Ecto neural progenitor cell (in vitro differentiated cells): ENCODE data around the gene ALG11.
A peak's percentile ranks its signal among the peaks of the same experiment; 100 is the strongest.
"Not testable (repeated sequence)": the region's sequence is repeated elsewhere in the genome, so short reads cannot be mapped to it uniquely, and the experiment has no call there.

ENCODE experiments used
- DNase-seq: peaks from one replicate; pipeline ENCODE4 v3.0.0-alpha.2; 2018; ENCODE audit warnings: low spot score

Gene ALG11, protein sequence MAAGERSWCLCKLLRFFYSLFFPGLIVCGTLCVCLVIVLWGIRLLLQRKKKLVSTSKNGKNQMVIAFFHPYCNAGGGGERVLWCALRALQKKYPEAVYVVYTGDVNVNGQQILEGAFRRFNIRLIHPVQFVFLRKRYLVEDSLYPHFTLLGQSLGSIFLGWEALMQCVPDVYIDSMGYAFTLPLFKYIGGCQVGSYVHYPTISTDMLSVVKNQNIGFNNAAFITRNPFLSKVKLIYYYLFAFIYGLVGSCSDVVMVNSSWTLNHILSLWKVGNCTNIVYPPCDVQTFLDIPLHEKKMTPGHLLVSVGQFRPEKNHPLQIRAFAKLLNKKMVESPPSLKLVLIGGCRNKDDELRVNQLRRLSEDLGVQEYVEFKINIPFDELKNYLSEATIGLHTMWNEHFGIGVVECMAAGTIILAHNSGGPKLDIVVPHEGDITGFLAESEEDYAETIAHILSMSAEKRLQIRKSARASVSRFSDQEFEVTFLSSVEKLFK

DNA sequence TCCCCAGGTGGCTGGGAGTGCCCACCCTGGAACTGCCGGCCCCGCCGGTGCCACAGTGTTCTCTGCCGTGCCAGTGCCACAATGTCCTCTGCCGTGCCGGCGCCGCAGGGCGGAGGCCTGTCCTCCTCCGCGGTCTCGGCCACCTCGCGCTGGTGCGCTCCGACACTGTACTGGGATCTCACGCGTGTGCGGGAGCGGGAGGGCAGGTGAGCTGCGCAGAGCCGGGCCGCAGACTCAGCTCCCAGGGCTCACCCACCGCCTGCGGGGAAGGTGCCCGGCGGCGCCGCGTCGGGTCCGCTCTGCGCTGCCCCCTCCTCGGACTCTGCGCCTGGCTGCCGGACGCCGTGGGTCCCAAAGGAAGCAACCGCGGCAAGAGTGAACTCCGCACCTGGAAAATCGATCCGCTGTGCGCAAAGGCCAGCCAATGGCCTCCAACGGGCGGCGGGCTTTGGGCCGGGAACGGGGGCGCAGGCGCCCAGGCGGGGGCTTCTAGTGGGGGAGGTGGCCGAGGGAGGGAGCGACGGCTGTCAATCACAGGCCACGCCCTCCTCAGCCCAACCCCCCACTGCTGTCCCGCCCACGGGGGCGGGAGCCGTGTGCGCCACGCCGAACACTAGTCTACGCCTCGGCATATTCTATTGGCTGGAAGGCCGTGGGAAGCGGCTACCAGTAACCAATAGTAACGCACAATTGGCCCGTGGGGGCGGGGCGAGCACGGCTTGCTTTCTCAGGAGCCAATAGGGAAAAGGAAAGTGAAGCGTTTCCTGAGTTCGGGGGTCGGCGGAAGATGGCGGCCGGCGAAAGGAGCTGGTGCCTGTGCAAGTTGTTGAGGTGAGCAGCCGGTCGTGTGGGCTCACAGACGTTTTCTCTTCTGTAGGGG, at the start of gene ALG11:
TSS of gene ALG11 (plus strand) at position 767 of the 880 bp plus-strand sequence. CDS start at position 788, 21 bp downstream.
- DNase-seq, result peak; percentile 100

DNA sequence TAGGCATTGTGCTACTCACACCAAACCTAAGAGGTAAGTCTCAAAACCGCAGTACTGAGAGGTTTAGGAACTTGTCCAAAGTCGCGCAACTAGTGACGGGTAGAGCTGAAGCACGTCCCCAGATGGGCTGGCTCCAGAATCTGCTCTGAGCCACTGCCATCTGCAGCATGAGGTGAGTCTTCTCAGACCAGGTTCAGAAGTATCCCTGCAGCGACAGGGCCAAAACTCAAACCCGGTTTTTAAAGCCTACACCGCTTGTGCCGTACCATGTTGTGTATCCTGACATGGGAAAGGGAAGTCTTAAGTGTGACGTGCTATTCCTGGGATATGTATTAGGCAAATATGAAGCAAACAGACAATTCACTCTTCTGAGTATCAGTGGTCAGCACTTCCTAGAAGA, 46.0 kb upstream of the ALG11 start:
- DNase-seq, result no peak

DNA sequence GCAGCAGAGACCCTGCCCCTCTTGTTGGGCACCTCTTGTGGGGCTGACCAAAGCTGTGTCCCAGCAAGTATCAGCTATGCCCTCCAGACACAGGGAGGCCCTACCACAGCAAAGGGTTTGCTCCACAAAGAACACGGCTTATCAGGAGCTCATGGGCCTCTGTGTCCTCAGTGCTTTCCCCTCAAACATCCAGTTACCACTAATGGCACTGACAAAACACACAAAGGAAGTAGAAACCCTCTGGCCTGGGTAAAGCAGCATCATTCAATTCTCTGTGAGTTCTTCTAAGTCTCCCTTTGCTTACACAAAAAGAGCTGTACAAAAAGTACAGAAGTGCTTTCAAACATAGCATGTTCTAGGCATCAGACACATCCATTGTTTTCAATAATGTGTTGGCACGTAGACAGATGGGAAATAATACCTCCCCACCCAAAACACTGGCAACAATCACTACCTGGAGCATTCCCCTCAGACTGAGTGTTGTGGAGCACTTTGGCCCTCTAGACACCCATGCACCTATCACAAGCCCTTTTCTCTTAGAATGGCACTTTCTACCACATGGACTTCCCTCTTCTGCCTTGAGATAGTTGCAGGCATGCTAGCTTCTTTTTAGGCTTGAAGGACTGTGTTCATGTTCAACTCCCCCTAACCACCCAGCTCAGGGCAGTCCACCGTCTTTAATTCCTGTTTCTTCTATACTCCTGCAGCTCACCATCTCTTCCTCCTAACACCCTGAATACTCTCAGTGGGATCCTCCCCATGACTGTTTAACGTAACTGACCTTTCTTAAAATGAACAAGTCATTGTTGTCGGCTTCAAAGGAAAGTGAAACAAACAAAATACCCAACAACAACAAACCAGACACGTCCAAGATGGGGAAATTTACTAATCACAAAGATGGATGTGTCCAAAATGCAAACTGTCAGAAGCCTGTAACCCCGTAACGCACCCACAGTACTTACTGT, 44.4 kb upstream of the ALG11 start:
- DNase-seq, result no peak

DNA sequence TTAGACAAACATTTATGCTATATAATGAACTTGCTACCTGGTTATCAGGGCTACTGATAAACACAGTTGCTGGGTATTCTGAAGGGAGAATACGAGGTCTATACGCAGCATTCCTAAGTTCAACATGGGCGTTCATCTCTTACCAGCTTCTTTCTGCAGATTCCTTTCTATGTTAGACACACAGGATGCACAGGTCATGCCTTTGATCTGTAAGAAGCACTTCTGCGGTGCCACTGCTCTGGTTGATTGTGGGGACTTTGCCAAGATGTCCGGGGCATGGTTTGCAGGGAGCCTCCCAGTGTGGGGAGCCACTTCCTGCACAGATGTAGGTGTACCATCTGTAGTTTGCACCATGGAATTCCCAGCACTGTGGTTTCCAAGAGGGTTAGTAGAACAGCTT, 41.8 kb upstream of the ALG11 start:
- no peak for DNase-seq

DNA sequence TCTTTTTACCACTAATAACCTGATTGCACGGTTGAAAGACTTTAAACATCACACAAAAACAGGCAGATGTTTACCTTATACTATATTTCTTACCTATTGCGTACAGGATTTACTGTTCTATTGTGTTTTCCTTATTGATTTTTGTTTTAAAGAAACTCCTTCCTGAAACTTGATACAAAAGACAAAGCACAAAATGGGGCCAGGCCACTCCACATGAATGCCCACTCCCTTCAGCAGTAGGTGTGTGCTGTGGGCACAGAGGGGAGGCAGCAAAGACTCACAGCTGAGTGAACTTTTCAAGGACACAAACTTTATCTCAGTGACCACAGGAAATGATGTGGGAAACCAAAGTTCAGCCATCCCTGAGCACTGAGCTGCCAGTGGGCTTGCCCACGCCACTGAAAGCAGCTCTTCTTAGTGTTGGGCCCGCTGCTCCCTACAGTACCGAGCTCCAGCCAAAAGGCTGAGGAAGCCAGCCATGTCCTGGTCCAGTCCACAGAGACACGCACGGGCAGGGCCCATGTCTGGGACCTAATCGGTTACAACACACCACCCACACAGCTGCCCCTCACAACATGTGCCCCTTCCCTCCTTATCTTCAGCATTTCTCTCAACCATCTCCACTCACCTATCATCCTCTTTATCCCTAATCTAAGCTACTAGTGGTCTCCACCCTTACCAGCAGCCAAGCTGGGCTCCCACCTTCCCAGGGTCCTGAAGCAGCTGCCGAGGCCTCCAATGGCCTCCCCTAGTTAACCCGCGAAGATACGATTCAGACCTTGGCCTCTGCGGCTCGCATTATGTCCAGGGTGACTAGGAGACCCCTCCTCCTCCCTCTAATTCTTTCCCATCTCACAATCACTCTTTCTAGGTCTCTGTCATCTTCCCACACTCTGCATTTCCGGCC, 40.4 kb upstream of the ALG11 start:
- no peak for DNase-seq

DNA sequence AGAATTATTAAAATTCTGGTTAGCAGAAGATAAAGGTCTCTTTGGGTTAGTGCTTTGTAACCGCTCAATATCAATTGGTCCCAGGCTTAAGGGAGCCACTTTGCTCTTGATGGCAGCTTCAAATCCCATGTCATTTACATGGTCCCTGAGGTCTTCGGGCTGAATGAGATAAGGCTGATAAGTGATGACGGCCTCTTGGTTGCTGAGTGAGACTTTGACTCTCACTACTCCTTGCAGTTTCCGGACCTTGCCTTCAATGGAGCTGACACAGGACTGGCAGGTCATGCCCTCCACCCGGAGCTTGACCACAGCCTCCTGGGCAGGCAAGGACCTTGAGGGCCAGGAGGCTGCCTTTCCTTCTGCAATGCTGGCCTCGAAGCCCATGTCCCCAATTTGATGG, 37.7 kb upstream of the ALG11 start:
- no peak for DNase-seq

DNA sequence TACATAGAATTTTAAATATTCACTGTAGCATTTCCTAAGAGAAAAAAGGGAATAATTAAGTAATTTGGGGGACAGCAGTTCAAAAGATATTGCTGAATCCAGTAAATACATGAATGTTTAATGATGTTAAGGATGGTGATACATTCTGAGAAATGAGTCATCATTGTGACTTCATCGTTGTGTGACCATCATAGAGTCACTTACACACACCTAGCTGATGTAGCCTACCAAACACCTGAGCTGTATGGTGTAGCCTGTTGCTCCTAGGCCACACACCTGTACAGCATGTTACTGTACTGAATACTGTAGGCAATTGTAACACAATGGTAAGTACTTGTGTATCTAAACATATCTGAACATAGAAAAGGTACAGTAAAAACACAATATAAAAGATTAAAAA, 35.8 kb upstream of the ALG11 start:
- DNase-seq, result no peak

DNA sequence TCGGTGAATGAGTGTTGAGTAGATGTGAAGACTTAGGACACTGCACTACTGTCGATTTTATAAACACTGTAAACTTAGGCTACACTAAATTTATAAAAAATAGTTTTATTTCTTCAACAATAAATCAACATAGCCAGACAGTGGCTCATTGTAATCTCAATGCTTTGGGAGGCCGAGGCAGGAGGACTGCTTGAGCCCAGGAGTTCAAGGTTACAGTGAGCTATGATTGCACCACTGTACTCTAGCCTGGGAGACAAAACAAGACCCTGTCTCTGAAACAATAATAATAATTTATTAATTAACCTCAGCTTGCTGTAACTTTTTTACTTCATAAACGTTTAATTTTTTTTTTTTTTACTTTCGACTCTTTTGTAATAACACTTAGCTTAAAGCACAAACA, 35.3 kb upstream of the ALG11 start:
- DNase-seq, result no peak

DNA sequence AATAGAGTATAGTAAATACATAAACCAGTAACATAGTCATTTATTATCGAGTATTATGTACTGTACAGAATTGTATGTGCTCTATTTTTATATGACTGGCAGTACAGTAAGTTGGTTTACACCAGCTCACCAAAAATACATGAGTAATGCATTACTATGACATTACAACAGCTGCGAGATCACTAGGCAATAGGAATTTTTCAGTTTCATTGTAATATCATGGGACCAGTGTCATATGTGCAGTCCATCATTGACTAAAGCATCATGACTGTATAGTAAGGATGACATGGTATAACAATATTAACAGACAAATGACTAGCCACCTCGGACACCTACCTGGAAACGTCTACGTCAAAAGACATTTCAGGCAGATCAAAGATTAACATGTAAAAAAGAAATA, 34.6 kb upstream of the ALG11 start:
- no peak for DNase-seq

DNA sequence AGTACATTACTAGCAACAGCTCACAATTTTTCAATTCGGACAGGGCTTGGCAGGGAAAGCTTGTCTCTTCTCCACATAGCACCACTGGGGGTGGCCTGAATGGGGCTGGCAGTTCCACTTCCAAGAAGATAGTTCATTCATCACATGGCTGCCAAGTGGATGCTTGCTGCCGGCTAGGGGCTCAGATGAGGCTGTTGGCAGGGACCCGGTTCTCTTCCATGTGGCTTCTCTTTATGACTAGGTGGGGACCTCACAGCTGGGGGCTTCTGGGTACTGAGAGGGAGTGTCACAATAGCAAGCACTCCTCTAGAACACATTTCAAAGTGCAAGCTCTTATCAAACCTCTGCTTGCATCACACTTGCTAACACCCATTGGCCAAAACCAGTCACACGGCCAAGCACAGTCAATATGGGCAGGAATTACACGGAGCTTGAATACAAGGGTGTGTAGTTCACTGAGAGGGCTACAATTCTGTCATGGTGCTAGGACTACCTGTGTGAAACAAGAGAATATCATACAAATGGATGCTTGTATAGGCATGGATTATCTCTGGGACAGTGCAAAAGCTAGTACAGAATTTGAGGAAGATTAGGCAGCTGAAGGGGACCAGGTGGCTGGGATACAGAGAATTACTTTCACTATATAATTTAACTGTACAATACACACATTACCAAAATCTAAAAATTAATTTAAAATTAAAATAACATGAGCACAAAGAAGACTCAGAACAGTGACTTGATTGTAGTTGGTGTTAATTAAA, 33.2 kb upstream of the ALG11 start:
- no peak for DNase-seq

DNA sequence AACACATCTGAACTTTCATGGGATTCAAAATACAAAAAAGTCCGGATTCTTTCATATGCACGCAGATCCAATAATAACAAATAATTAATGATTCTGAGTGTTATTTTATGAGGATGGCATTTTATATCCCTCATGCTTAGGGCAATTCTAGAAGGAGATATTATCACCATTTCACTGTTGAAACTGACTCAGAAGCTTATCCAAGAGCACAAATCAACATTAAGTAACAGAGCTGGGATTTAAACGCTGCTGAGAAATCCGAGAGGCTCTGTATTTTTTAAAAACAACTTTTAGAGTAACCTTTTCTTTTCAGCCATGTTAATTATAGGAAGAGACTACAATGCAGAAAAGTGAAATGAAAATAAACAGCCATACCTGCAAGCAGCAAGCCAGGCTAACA, 31.3 kb upstream of the ALG11 start:
- DNase-seq, result no peak

DNA sequence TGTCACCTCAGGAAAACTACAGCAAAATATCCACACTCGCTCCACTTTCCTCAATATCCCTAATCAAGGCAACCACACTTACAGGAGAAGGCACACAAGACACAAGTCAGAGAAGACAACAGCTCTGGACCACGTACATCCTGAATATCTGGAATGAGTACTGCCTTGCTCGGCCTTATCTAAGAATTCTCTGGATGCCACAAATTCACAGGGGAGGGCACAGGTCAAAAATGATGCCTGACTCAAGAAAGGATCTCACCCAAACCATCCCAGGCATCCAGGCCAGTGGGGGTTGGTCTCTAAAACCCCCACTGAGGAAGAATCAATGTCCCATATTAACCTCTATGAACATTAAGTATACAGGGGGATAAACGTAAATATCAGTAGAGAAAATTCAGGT, 30.8 kb upstream of the ALG11 start:
- DNase-seq, result no peak

DNA sequence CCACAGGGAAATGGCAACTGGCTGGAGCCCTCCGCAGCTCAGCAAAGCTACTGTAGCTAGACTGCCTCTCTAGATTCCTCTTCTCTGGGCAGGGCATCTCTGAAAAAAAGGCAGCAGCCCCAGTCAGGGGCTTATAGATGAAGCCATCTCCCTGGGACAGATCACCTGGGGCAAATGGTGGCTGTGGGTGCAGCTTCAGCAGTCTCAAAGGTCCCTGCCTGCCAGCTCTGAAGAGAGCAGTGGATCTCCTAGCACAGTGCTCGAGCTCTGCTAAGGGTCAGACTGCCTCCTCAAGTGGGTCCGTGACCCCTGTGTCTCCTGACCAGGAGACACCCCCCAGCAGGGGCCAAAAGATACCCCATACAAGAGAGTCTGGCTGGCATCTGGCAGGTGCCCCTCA, 28.9 kb upstream of the ALG11 start:
- not testable (repeated sequence) for DNase-seq

DNA sequence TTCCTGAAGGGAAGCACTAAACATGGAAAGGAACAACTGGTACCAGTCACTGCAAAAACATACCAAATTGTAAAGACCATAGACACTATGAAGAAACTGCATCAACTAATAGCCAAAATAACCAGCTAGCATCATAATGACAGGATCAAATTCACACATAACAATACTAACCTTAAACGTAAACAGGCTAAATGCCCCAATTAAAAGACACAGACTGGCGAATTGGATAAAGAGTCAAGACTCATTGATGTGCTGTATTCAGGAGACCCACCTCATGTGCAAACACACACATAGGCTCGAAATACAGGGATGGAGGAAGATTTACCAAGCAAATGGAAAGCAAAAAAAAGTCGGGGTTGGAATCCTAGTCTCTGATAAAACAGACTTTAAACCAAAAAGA, 27.3 kb upstream of the ALG11 start:
- not testable (repeated sequence) for DNase-seq

DNA sequence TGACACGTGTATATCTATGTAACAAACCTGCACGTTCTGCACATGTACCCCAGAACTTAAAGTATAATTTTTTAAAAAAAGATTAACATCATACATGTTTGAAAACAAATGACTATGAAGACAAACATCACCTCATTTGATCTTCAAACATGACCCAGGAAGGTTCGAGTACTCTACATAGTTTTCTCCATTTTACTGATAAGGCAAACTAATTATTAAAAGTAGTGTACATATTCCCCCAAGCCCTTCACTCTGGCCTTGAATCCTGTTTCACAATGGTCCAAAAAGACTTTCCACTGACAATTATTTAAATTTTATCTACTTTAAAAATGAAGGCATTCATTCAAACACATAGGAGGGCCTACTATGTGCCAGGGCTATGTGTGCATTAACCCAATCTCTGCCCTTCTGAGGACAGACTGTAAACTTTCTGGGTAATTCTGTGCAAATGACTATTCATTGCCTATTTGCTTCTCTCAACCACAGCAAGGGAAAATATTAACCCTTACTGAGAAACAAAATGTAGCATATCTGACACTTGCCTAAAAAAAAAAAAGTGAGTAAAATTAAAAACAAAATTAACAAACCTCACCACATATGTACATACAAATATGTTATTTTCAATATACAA, 23.1 kb upstream of the ALG11 start:
- no peak for DNase-seq

DNA sequence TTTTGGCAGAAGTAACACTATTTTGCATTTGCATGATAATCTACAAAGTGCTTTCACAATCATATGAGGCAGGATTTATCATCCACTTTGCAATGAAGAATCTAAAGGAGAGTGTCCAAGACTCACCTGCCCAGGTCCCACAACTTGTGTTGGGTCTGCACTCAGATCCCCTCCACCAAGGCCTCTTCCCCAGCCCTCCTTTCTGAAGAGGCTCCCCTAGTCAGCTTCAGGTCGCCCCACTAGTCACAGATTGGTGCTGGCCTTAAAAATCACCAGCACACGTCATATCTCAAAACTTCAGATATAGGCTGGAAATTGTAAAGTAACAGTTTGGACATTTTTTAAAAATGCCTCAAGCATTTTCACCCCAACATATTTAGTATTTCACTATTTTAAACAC, 18.5 kb upstream of the ALG11 start:
- no peak for DNase-seq

DNA sequence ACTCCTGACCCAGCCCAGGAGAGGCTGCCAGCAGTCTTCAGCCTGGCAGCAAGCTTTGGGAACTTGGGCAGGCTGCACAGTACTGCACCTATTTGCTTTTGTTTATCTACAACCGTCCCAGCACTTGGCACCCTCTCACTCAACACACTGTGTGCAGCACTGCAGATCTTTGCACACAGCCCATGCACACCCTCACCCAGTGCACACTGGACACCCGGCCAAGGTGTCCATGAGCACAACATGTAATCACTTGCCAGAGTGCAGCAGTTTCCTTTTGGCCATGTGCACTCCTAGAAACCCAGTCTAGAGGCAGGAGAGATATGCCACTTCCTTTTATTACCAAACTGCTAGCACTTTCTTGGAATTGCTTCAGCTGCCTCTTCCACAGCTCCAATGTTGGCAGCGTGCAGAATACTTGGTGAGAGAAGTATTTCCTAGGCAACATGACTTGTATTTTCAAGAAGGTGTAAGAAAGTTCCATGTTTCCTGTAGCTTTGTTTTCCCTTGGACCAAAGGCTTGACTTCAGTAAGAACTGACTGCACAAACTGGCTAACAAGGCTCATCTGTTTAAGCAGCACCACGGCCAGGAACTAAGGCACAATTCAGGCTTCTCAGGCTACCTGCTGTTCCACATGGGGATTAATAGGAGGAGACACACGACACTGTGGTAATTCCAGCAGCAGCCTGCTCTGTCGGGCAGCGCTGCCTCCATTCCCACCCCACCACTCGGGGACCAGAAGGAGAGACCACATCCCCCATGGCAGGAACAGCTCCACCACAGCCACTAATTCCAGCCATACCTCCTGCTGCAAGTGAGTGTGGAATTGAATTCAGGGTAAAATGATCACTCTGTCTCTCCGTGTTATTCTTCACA, 16.3 kb upstream of the ALG11 start:
- DNase-seq, result no peak

DNA sequence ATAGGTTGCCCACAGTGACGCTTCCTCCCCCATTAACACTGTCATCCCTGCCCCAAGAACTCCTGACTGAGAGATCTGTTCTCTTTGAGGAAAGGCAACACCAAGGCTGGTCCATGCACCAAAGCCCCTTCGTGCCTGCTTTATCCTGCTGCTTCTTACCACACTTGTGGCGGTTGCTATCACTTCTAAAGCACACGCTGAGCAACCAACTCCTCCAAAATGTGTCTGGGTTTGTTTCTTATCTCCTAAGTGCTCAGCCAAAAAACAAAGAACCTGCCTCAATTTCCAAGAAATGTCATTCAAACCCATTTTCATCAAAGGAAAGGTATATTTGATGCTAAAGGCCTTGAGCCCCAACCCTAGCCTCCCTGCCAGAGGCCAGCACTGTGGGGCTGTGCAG, 15.6 kb upstream of the ALG11 start:
- no peak for DNase-seq

DNA sequence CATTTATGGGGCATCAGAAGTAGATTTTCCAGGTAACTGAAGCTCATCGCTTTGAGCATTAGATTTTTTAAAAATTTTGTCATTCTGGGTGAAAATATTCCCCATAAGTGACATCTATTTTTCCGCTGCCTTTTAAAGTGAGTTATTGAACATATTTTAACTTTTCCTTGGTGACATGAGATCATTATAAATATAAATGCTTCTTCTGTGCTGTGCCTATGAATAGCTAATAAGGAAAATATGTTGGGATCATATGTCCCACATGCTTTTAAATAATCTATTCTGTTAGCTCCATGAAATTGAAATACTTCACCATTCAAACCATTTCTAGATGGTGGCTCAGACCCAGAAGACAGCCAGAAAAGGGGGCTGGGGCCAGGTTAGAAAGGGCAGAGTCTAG, 15.0 kb upstream of the ALG11 start:
- DNase-seq, result no peak
